Gastroesophageal sphincter (tissue), 2 donors: Measurements from ENCODE around the gene CCL8.

Experiments used
- POLR2A ChIP-seq, 2 donors: fragments of 450-650 bp; IDR thresholded peaks; one replicate each; pipeline ENCODE4 v1.6.1; 2017; ENCODE audit warnings: antibody characterized with exemption in 2 of 2, mild to moderate bottlenecking in 2 of 2, moderate library complexity in 1 of 2
- POLR2AphosphoS5 ChIP-seq: sonication (generic); formaldehyde crosslinking; IDR thresholded peaks from one replicate; pipeline ENCODE4 v1.6.1; 2017; ENCODE audit warnings: antibody characterized with exemption

- TF ChIP-seq POLR2AphosphoS5 (no peak), POLR2A (IDR thresholded peaks at IDR 0.05) (no peak)
Measured at GRCh38 chr17:34276826-34277225, 42.4 kb upstream of the CCL8 start.
